ENCODE data around the gene KLK6.

Gene KLK6

GRCh38 chr19:50916069-50916468 is 53.3 kb downstream of the KLK6 start:
- DNase-seq: no peak
- intact Hi-C loops (cut with DNase I): no loop called here

- intact Hi-C loops (cut with DNase I): no loop called here
- no peak for DNase-seq
Measured at GRCh38 chr19:50912727-50913716, 56.4 kb downstream of the KLK6 start.

GRCh38 chr19:50912102-50912599 is 57.2 kb downstream of the KLK6 start:
- DNase-seq: no peak
- intact Hi-C loops (cut with DNase I): no loop called here

- no peak for DNase-seq
- intact Hi-C loops (cut with DNase I): no loop called here
Measured at GRCh38 chr19:50911206-50912101, 57.9 kb downstream of the KLK6 start, which contains the start of gene KLK4. KLK4 (minus strand) TSS chr19:50911395; CDS start chr19:50910738, 657 bp downstream.

- intact Hi-C loops (cut with DNase I): no loop called here
Measured at GRCh38 chr19:50910722-50911121, 58.7 kb downstream of the KLK6 start.

GRCh38 chr19:50909240-50910070 is 59.9 kb downstream of the KLK6 start:
- DNase-seq: peak in 3 of 10 donors; percentile 9 to 90 (median 12)
- intact Hi-C loops (cut with DNase I): no loop called here

More at GRCh38 chr19:50910722-50911121, 58.7 kb downstream of the KLK6 start:
- no peak for DNase-seq
